ENCODE data around the gene CMSS1.
"Not testable (repeated sequence)": the region's sequence is repeated elsewhere in the genome, so short reads cannot be mapped to it uniquely, and the experiment has no call there.

The CMSS1 gene

DNA sequence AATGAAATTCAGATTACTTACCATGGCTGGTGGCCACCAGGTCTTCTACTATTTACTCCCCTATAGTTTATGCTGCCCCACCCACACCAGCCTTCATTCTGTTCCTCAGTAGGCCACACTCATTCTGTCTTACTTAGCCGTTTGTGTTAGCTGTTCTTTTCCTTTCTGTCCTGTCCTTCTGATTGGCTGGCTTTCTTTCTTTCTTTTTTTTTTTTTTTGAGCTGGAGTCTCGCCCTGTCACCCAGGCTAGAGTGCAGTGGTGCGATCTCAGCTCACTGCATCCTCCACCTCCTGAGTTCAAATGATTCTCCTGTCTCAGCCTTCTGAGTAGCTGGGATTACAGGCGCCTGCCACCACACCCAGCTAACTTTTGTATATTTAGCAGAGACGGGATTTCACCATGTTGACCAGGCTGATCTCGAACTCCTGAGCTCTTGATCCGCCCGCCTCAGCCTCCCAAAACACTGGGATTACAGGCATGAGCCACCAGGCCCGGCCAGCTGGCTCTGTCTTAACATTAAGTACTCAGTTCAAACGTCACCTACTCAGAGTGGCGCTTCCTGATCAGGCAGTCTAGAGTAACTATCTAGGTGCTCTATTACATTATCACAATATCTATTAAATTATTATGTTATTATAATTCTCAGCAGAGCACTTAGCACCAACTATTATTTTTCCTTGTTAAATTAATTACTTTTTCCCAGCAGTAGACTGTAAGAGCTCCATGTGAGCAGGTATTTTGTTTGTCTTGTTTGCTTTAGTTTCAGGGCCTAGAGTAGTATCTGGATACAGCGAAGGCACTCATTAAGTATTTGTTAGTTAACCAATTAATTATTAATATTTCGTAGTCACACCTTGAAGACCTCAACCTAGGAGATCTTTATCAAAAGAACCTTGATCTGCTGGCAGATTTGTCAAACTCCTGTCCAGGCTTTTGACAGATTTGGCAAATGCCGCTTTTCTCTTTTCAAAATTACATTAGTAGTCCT, 6.4 kb downstream of the CMSS1 start:
- DNase-seq = no peak

DNA sequence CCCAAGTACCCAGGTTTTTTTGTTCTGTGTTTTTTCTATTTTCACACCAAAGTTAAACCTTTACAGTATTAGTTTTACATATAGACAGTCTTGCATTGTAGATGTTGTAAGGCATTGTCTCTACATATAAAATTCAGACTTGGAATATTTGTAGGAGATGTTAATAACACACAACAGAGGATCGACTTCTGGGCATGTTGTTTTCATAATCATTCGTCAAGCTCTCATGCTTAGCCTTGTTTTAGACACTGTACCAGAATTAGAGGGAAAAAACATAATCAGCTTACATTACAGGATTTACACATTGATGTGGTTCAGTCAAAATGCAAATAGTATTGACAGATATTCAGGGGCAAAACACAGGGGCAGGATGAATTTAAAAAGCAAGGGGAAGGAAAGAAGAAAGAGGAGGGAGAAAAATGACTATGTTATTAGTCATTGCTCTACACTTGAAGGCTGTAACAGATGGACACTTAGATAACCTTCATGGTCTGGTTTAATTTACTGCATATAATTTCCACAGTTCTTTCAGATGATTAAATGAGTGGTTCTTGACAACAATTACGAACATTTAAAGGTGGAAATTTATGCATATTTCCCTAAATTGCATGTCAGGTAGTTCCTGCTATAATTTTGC, 7.5 kb downstream of the CMSS1 start:
- DNase-seq = peak in 1 of 2 experiments; percentile 42

DNA sequence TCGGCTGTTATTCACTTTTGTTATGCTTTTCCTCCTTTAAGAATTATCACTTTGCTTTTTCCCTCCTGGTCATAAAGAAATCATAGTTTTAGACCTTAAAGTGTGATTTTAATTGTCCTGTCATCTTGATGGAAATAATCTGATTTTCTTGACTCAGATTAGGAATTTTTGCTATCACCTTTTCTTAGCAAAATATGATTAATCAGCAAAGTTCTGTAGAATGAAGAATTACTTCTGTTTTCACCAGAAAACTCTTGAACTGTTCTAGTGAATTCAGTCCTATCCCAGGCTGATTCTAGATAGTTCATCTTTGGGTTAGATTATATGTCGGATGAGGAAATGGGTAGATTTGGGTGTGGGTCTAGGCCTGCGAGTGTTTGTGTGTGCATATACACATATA, 12.2 kb downstream of the CMSS1 start:
- DNase-seq = no peak

DNA sequence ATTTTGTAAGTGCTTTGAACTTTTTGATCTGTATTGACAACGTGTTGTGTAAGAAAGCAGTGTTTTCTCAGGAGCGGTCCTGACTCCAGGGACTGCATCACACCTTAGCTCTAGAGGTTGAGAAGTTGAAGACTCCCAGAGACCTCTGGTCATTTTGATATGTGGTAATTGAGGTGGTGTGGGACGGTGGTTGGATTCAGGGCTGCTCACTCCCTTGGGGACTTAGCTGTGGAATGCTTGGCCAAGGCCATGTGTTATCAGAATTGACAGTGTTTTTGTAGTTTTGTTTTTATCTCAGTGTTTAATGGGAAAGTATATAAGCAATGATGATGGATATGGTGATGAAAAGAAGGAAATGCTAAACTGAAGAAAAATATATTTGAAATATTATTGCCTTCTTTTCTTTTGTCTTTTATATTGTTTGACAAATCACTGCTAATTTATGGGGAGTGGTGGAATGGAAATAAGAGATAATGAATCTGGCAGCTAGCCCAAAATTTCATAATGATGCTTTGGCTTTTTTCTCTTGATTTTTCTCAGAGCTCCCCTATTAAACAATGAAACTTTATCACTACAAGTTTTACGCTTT, 16.0 kb downstream of the CMSS1 start:
- no peak for DNase-seq

DNA sequence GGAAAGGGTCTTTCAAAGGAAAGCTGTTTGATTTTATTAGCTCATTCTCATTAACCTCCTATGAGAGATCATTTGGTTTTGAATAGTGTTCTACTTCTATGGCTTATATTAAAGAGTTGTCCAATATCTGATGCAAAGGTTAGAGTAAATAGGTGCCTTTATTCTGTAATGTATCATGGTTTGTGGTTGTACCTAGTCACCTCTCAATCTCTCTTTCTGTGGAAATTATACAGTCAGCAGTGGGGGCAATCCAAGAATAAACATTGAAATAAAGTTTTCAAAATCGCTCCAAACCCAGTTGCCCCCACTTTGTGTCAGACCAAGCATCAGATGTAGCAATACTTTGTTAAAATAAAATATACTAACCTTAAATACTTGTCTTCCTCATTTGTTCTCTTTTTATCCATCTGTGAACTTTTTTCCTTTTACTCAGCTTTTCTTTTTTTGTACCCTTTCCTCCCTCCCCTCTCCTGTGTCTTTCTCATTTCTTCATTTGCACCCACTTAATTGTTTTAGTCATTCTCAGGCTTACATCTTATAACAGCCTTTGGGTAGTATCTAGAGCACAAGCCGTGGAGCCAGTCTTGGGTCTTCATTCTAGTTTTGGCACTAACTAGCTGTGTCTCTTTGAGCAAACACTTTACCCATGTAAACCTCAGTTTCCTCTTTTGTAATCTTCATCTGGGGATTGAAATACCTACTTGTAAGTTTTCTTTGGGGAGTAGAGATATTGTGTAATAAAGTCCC, 16.7 kb downstream of the CMSS1 start:
- no peak for DNase-seq

DNA sequence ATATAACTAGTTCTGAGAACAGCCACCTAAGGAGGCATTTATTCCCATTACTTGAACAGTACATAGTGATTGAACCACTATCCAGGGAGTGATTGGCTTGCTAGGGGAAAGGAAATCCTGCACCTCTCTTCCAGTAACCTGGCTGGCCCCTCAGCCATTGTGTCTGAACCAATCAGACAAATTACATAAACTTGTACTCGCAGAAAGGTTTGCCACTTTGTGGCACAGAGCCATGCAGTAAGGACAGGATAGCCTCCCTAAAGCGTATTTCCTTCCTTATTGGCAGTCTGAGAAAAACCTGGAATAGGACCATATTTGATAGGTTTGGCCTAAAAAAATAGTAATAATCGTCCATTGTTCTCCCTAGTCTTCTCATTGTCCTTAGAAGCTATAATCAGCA, 19.0 kb downstream of the CMSS1 start:
- DNase-seq = no peak

DNA sequence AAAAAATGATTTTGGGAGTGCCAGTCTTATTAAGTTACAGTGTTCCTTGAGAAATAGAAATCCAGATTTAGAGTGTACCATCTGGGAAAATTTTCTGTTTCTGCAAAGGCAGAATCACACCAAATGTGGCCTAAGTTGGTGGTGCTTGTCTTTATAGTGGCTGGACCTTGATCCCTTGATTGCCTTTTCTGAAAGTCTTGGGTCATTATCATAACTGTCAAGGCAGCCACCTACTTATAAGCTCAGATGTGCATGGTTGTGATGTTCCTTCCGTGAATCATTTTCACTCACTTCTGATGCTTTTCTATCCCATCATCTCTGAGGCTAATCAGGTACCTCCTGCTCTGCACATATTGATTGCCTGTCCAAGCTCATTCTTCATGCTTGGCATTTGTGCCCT, 20.1 kb downstream of the CMSS1 start:
- no peak for DNase-seq

DNA sequence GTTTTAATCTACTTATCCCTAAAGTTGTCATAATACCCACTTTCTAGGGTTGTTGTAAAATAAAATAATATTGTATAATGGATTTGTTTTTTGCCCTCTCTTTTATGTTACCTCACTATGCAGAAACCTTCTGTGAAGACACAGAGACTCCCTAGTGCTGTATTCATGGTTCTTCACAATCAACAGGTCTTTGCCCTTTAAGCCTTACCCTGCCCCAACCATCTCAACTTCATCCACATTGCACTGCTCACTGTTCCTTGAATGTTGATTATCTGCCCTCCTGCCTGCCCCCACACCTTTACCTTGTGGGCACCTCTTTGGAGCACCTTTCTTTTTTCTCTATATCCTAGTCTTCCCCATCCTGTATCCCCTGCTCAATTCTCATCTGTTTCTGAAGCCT, 21.1 kb downstream of the CMSS1 start:
- DNase-seq = no peak

DNA sequence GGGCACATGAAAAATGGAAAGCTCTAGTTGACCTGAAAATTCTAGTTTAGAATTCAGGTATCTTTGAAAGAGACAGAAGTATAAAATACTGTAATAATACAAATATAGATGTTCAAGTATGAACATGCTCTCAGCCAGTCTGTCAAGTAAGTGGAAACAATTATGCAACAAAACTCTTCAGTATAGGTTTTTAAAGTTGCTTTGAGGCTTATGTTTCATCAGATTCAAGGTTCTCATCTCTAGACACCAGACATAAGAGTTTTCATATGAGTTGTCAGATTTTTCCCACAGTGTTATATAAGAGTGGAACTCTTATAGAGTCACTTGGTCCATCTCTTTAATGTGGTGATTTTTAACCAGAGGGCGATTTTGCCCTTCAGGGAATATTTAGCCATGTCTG, 22.0 kb downstream of the CMSS1 start:
- no peak for DNase-seq

DNA sequence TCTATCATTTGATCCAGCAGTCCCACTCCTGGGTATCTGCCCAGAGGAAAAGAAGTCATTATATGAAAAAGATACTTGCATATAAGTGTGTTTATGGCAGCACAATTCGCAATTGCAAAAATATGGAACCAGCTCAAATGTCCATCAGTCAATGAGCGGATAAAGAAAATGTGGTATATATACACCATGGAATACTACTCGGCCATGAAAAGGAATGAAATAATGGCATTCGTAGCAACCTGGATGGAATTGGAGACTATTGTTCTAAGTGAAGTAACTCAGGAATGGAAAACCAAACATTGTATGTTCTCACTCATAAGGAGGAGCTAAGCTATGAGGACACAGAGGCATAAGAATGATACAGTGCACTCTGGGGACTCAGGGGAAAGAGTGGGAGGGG, 24.3 kb downstream of the CMSS1 start:
- not testable (repeated sequence) for DNase-seq

DNA sequence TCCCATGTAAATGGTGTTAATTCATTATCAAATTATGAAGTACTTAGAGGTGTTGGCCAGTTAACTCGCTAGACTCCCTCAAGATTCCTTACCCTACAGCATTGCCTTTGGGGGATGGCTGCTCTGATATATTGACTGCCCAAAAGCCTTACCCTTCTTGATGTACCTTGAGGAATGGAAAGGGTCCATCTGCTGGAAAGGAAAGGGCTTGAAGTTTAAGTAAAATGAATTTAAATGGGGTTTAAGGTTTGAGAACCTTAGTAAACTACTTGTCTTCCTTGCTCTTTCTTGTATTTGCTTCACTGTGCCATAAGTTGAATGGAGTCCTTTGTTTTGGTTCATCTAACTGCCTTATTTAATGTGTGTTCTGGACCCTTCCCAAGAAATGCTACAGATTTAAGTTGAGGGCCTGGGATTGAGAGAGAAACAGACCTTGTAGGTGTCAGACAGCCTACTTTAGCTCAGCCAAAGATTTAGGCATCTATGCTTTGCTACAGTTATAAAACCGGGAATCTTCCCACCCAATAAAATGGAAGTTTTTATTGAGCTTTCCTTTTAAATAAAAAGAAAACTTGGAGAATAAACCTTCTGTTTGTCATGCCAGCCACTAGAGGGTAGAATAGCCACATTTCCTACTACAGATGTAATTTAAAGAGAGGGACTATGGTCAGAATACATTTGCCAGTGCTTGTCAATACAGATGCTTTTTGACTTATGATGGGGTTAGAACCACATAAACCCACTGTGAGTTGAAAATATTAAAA, 25.3 kb downstream of the CMSS1 start:
- DNase-seq = peak in 1 of 2 experiments; percentile 76

DNA sequence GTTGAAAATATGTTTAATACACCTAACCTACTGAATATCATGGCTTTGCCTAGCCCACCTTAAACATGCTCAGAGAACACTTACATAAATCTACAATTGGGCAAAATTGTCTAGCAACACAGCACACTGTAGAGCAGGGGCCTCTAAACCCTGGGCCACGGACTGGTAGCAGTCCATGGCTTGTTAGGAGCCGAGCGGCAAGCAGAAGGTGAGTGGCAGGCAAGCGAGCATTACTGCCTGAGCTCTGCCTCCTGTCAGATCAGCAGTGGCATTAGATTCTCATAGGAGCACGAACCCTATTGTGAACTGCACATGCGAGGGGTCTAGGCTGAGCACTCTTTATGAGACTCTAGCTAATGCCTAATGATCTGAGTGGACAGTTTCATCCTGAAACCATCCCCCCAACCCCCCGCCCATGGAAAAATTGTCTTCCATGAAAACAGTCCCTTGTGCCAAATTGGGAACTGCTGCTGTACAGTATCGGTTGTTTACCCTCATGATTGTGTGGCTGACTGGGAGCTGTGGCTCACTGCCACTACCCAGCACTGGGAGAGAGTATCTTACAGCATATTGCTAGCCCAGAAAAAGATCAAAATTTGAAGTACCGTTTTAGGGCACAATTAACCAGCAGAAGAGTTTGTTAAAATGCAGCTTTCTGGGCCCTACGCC, 26.1 kb downstream of the CMSS1 start:
- no peak for DNase-seq

DNA sequence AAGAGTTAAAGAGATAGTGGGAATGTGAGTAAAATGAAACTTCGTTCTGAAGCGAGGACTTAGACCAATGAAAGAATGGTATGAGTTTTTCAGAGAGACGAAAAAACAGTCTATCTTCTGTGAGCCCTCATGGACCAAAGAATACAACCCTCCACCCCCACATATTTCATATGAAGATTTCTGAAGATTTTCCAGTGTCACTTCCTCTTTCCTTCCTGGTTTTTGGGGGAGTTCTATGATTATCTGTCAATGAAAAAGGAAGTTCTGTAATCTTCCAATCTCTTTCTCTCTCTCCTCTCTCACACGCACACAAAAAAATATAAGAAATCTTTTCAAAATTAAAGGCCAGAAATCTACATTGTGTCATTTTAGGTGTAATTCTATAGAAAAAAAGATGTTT, 27.7 kb downstream of the CMSS1 start:
- DNase-seq = no peak

DNA sequence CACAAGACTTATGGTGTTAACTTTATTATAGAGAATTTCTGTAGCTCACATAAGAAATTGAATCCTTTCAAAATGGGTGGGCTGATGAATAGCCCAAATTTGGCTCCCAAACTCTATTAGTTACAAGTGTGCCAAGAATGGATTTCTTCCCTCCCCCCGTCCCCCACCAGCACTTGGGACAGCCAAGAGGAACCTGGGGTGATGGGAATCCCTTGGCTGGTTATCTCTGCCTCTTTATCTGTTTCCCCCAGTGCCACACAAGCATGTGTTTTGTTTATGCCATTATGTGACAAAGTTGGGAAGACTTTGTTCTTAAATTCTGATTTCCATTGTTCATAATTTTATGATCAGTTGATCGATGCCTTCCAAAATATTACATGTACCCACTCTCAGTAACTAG, 28.3 kb downstream of the CMSS1 start:
- DNase-seq = no peak

DNA sequence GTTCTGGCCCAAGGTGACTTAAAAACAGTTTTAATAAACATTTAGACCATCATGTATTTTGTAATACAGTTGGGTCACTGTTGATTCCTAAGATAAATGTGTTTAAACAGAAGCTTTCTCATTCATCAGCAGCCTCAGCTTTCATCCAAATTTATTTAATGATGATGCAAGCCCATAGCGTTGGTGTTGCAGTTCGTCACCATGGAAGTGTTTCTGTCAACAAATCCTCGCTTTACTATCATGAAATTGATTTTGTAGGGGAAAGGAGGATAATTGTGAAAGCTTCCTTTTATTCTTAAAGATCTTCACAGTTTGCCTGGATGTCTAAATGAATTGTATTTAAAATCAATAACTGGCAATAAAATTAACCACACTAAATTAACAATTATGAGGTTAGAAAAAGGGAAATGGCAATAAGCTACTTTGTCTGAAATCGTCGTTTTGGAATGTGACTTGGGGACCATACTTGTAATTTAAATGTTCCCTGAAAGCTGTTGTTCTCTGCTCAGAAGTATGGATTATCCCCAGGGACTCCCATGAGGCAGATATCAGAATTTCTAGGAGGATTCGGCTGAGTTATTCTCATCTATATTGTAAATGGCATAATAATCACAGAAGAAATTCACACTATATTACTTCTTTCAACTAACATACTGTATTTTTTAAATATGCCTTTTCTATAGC, 29.0 kb downstream of the CMSS1 start:
- DNase-seq = no peak

DNA sequence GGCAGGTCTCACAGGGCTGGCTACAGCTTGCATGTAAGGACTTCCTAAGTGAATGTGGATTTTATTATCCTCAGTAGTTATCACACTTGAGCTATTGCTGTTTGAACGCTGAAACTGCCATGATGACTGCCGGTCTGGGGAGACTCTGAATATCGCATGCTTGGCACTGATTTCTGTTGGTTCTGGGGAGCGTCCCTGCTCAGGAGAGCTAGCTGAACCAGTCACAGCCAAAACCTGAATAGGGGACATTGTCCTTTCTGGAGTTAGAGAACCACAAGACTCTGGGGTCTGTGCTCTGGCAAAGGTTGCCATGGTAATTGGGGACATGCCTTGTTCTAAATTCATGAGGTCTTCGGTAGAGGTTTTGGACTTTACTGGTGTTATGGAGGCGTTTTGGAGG, 30.8 kb downstream of the CMSS1 start:
- no peak for DNase-seq

DNA sequence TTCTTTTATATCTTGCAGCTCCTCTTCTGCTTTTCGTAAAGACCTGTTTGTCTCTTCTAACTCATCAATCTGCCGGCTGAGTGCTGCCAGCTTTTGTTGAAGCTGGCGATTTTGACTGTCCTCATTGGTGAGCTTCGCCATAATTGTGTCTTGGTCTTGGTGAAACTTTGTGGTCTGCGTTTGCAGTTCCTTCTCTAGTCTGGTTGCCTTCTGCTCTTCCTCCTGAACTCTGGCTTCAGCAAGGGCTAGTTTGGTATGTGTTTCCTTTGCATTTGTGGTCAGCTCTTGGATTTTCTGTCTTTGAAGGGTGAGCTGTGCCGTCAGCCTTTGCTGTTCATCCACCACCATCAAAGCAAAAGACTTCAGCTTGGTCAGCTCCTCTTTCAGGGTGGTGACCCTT, 32.9 kb downstream of the CMSS1 start:
- no peak for DNase-seq

DNA sequence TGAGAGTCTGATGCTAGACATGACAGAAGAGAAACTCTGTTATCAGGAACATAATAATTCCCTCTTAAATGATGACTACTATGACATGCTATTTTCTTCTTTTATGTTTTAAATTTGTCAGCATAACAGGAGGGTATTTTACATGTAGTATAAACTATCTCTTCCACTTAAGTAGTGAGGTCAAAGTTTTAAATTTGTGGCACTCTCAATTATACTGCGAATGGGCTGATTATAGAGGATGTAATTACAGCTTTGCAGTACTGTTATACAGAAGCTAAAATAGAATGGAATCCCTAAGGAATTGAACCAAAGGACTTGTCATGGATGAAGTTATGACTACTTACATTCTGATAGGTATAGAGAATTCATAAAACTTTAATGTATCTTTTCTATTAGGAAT, 34.3 kb downstream of the CMSS1 start:
- DNase-seq = no peak

DNA sequence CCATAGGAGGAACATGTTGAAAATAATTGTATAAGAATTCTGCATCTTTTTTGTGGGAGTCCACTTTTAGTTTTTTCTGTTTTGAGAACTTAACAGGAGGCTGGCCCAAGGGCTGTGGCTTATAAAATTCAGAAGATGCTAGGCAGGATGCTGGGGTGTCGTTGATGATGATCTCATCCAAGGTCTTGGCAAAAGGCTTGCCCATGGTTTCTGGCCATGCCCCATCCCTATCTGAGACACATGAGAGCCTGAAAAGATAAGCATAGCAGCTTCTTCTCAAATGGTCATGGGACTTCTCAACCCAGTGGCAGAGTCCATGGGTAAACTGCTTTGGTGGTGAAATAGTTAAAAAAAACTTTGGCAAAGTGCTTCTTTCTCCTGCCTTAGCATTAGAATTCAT, 35.2 kb downstream of the CMSS1 start:
- no peak for DNase-seq

DNA sequence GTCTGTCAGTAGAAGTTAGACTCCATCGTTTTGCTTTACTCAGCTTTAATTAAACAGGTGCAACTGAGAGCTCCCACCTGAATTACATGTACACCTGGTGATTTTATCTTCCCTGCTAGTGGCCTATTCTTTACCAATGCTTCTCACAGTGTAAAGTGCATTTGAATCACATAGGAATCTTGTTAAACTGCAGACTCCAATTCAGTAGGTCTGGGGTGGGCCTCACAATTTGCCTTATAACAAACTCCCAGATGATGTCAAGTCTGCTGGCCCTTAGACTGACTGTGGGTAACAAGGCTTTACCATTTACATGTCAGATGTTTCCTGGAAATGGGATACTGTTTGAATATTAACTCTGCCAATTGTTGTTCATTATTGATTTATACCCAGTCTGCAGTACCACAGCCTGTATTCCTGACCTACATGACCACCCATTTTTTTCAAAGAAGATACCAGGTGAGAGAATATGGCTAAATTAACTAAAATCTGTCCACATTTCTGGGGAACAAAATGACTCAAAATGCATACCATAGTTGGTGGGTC, 37.2 kb downstream of the CMSS1 start:
- DNase-seq = no peak

DNA sequence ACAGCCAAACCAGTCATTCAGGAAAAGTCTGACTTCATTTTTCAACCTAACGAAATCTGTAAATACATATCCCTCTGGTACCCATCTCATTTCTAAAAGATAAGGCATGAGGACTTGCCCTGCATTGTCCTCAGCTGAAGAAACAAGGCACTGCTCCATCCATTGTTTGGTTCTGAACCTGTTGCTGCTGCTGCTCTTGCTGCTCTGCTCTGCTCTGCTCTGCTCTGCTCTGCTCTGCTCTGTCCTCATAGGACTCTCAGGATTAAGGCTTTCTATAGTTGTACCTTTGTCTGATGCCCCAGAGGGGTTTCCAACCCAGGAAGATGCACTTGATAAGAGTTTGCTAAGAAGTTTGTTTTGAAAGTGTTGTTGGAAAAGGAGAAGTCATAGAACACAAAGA, 38.2 kb downstream of the CMSS1 start:
- no peak for DNase-seq

Measured in SW 1271 (cell line).